K562 (cell line): ENCODE measurements around the gene TRMT112. TPM values are rescaled to one million over a fixed set of nuclear protein-coding genes. Genes with fewer than 3 reads are reported as not detected.

Experiments used
- CSDE1 ChIP-seq, 2 experiments: fragments of 450-650 bp; IDR thresholded peaks; 2 replicates each; pipeline ENCODE4 v1.6.1; 2016; ENCODE audit warnings: mild to moderate bottlenecking in 1 of 2
- DPF2 ChIP-seq: fragments of 450-650 bp; IDR thresholded peaks from 2 replicates; pipeline ENCODE4 v1.6.1; 2016
- HMG20A ChIP-seq: fragments of 450-650 bp; formaldehyde crosslinking; conservative IDR thresholded peaks from 2 replicates; pipeline ENCODE4 v1.4.0; 2020; ENCODE audit warnings: mild to moderate bottlenecking, mixed read lengths
- LARP7 ChIP-seq: fragments of 450-650 bp; IDR thresholded peaks from 2 replicates; pipeline ENCODE4 v1.6.1; 2016
- NFE2L1 ChIP-seq: fragments of 450-650 bp; IDR thresholded peaks from 2 replicates; pipeline ENCODE4 v1.6.1; 2016; ENCODE audit warnings: missing genetic modification characterization, low read depth, mild to moderate bottlenecking, missing compliant biosample characterization, moderate library complexity, borderline replicate concordance
- PPARD ChIP-seq: fragments of 250-450 bp; sonication (Bioruptor Pico); IDR thresholded peaks from 2 replicates; pipeline ENCODE4 v1.8.0; 2022; ENCODE audit warnings: inconsistent platforms, mild to moderate bottlenecking, moderate library complexity
- PTTG1 ChIP-seq: fragments of 450-650 bp; IDR thresholded peaks from 2 replicates; pipeline ENCODE4 v1.6.1; 2016; ENCODE audit warnings: low read depth, mild to moderate bottlenecking, missing genetic modification characterization, missing compliant biosample characterization
- SIX5 ChIP-seq, 2 experiments: IDR thresholded peaks; 2 replicates each; pipeline ENCODE4 v1.6.1; 2011; ENCODE audit warnings: low read length in 2 of 2, borderline replicate concordance in 1 of 2, low read depth in 1 of 2, mild to moderate bottlenecking in 1 of 2, moderate library complexity in 1 of 2; ENCODE audit not compliant: insufficient read depth in 1 of 2
- SREBF1 ChIP-seq: fragments of 150-350 bp; IDR thresholded peaks from 2 replicates; pipeline ENCODE4 v1.6.1; 2014; ENCODE audit warnings: antibody characterized with exemption, low read depth, low read length, borderline replicate concordance
- ZNF274 ChIP-seq: IDR thresholded peaks from 2 replicates; pipeline ENCODE4 v1.6.1; 2011; ENCODE audit warnings: low read depth, mild to moderate bottlenecking, low read length, moderate library complexity, borderline replicate concordance
- ZNF717 ChIP-seq: fragments of 250-450 bp; sonication (Bioruptor Pico); IDR thresholded peaks from 2 replicates; pipeline ENCODE4 v1.5.0; 2021
- polyA plus RNA-seq, 8 experiments: library from polyadenylated mRNA; depleted of rRNA in 4 of 8; stranded (reverse) in 5 of 8; unstranded in 3 of 8; fragments of >200 nt; fragmentation: Nextera tagmentation in 2 of 8; fragmentation: Illumina TruSeq in 1 of 8; extraction: Ambion mirVana in 2 of 8; extraction: Trizol in 1 of 8; gene quantifications; 2 replicates each; pipeline versions ENCODE4 v1.2.1 to v1.2.3, GENCODE V29; 2011 to 2014; ENCODE audit warnings: inconsistent platforms in 1 of 8, missing spikeins in 1 of 8
- total RNA-seq, 7 experiments: library from RNA; depleted of rRNA in 6 of 7; stranded (reverse); fragments of >200 nt in 6 of 7; fragmentation: Illumina TruSeq in 2 of 7; extraction: Trizol in 2 of 7; gene quantifications; 2 replicates each; pipeline versions ENCODE4 v1.2.1 to v1.2.3, GENCODE V29; 2011 to 2021; ENCODE audit warnings: low replicate concordance in 1 of 7
- TF ChIP-seq, protein P1 (sequence below), 2 experiments: fragments of 150-350 bp in 1 of 2; IDR thresholded peaks; 2 replicates each; pipeline ENCODE4 v1.6.1; 2012 to 2016; ENCODE audit warnings: low read depth in 2 of 2, low read length in 2 of 2, mild to moderate bottlenecking in 1 of 2, moderate library complexity in 1 of 2
- TF ChIP-seq, protein P2 (sequence below), 3 experiments: fragments of 200-800 bp in 1 of 3; sonication (Bioruptor generic) in 1 of 3; sonication (generic) in 1 of 3; formaldehyde crosslinking in 1 of 3; IDR thresholded peaks; 2 replicates each; pipeline versions ENCODE4 v1.6.1 to v1.8.0; 2016 to 2022; ENCODE audit warnings: mild to moderate bottlenecking in 2 of 3, missing compliant biosample characterization in 2 of 3, missing genetic modification characterization in 2 of 3, missing genetic modification reagents in 1 of 3
- TF ChIP-seq, protein P3 (sequence below), 2 experiments: IDR thresholded peaks in 1 of 2; conservative IDR thresholded peaks in 1 of 2; 2 replicates each; pipeline ENCODE4 v1.6.1; 2016; ENCODE audit warnings: low read depth in 2 of 2, mild to moderate bottlenecking in 1 of 2, missing compliant biosample characterization in 1 of 2, missing genetic modification characterization in 1 of 2, moderate library complexity in 1 of 2
- TF ChIP-seq, protein P4 (sequence below), 2 experiments: fragments of 450-650 bp in 1 of 2; sonication (generic) in 1 of 2; formaldehyde crosslinking; conservative IDR thresholded peaks; 2 replicates each; pipeline versions ENCODE4 v1.4.0 to v1.8.1; 2020 to 2022; ENCODE audit warnings: mild to moderate bottlenecking in 1 of 2, missing genetic modification reagents in 1 of 2
- TF ChIP-seq, protein P5 (sequence below): sonication (generic); formaldehyde crosslinking; IDR thresholded peaks from 2 replicates; pipeline ENCODE4 v1.8.1; 2023; ENCODE audit warnings: mild to moderate bottlenecking, missing genetic modification reagents

TRMT112 gene
- total and polyA plus RNA-seq, 9 of the 15 experiments (the other 6 are each of a cell fraction or from before 2014, with no cell fraction given) = 162 to 444 (median 300) TPM

DNA sequence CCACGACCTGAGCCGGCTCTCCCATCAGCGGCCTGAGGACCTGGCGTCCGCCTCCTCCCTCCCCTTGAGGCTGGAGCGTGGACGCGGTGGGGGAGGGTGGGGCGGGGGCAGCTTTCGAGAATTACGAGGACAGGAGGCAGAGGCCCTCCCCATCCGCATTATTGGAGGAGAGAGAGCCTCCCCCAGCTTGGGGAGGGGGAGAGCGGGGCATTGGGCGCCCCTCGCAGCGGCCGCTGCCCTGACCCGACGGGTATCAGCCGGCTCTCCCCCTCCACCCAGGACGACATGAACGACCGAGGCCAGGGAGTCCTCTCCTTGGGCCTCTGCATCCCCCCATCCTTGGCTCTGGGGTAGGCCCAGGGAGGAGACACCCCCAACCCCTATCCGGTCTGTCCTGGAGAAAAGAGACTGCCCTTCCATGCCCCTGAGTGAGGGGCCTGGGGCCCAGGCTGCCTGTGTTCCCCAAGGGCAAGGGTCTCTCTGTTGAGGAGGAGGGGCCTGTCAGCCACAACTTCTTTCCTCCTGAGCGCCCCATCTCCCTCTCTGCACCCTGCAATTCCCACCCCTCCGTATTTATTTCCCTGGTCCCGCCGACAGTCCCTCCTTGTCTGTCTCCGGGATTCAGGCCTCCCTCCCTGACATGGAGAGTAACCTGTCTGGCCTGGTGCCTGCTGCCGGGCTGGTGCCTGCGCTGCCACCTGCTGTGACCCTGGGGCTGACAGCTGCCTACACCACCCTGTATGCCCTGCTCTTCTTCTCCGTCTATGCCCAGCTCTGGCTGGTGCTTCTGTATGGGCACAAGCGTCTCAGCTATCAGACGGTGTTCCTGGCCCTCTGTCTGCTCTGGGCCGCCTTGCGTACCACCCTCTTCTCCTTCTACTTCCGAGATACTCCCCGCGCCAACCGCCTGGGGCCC lies 31.2 kb downstream of the TRMT112 start (continued):
- TF ChIP-seq SIX5 (IDR thresholded peaks at IDR 0.05; ENCODE audit: borderline replicate concordance in 1 of 2, insufficient read depth in 1 of 2, low read depth in 1 of 2, low read length in 2 of 2) = no peak
- TF ChIP-seq SREBF1 = no peak
- TF ChIP-seq DPF2 = no peak
- TF ChIP-seq LARP7 = no peak
- TF ChIP-seq NFE2L1 (tag) = no peak
- no peak for TF ChIP-seq PTTG1
- TF ChIP-seq, protein P1, sequence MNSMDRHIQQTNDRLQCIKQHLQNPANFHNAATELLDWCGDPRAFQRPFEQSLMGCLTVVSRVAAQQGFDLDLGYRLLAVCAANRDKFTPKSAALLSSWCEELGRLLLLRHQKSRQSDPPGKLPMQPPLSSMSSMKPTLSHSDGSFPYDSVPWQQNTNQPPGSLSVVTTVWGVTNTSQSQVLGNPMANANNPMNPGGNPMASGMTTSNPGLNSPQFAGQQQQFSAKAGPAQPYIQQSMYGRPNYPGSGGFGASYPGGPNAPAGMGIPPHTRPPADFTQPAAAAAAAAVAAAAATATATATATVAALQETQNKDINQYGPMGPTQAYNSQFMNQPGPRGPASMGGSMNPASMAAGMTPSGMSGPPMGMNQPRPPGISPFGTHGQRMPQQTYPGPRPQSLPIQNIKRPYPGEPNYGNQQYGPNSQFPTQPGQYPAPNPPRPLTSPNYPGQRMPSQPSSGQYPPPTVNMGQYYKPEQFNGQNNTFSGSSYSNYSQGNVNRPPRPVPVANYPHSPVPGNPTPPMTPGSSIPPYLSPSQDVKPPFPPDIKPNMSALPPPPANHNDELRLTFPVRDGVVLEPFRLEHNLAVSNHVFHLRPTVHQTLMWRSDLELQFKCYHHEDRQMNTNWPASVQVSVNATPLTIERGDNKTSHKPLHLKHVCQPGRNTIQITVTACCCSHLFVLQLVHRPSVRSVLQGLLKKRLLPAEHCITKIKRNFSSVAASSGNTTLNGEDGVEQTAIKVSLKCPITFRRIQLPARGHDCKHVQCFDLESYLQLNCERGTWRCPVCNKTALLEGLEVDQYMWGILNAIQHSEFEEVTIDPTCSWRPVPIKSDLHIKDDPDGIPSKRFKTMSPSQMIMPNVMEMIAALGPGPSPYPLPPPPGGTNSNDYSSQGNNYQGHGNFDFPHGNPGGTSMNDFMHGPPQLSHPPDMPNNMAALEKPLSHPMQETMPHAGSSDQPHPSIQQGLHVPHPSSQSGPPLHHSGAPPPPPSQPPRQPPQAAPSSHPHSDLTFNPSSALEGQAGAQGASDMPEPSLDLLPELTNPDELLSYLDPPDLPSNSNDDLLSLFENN (IDR thresholded peaks at IDR 0.05; ENCODE audit: low read depth in 2 of 2, low read length in 2 of 2) = no peak
- no peak for TF ChIP-seq PPARD (CRISPR knock-in tag)
- TF ChIP-seq ZNF717 = no peak
- TF ChIP-seq, protein P2, sequence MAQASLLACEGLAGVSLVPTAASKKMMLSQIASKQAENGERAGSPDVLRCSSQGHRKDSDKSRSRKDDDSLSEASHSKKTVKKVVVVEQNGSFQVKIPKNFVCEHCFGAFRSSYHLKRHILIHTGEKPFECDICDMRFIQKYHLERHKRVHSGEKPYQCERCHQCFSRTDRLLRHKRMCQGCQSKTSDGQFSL (CRISPR knock-in tag; IDR thresholded peaks at IDR 0.05) = 0 out of 2 replicates have a peak, but pooled peaks have one; percentile 36
- TF ChIP-seq, protein P2 (tag; IDR thresholded peaks at IDR 0.05) = no peak
- no peak for TF ChIP-seq CSDE1 (IDR thresholded peaks at IDR 0.05)
- TF ChIP-seq HMG20A (CRISPR knock-in tag) = no peak
- TF ChIP-seq, protein P3, sequence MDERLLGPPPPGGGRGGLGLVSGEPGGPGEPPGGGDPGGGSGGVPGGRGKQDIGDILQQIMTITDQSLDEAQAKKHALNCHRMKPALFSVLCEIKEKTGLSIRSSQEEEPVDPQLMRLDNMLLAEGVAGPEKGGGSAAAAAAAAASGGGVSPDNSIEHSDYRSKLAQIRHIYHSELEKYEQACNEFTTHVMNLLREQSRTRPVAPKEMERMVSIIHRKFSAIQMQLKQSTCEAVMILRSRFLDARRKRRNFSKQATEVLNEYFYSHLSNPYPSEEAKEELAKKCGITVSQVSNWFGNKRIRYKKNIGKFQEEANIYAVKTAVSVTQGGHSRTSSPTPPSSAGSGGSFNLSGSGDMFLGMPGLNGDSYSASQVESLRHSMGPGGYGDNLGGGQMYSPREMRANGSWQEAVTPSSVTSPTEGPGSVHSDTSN (CRISPR knock-in tag; IDR thresholded peaks at IDR 0.05; ENCODE audit: low read depth) = 0 out of 2 replicates have a peak, but pooled peaks have one; percentile 0
- TF ChIP-seq, protein P3 (tag; conservative IDR thresholded peaks at IDR 0.05; ENCODE audit: low read depth) = no peak
- TF ChIP-seq, protein P4, sequence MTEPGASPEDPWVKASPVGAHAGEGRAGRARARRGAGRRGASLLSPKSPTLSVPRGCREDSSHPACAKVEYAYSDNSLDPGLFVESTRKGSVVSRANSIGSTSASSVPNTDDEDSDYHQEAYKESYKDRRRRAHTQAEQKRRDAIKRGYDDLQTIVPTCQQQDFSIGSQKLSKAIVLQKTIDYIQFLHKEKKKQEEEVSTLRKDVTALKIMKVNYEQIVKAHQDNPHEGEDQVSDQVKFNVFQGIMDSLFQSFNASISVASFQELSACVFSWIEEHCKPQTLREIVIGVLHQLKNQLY (CRISPR knock-in tag; conservative IDR thresholded peaks at IDR 0.05) = no peak
- TF ChIP-seq, protein P5, sequence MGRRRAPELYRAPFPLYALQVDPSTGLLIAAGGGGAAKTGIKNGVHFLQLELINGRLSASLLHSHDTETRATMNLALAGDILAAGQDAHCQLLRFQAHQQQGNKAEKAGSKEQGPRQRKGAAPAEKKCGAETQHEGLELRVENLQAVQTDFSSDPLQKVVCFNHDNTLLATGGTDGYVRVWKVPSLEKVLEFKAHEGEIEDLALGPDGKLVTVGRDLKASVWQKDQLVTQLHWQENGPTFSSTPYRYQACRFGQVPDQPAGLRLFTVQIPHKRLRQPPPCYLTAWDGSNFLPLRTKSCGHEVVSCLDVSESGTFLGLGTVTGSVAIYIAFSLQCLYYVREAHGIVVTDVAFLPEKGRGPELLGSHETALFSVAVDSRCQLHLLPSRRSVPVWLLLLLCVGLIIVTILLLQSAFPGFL = no peak
- no peak for TF ChIP-seq ZNF274
